HEK293 (cell line): ENCODE data around the gene BRCA1.

Source experiments
- ATF2 ChIP-seq: fragments of 450-650 bp; formaldehyde crosslinking; IDR thresholded peaks from 2 replicates; pipeline ENCODE4 v1.5.1; 2016; ENCODE audit warnings: missing biosample characterization, missing genetic modification characterization, low read depth
- BCL6B ChIP-seq: fragments of 450-650 bp; formaldehyde crosslinking; IDR thresholded peaks from 2 replicates; pipeline ENCODE4 v1.5.1; 2017; ENCODE audit warnings: missing biosample characterization, missing genetic modification characterization
- FEZF1 ChIP-seq: fragments of 450-650 bp; formaldehyde crosslinking; IDR thresholded peaks from 2 replicates; pipeline ENCODE4 v1.5.1; 2016; ENCODE audit warnings: missing biosample characterization, missing genetic modification characterization
- HOXC10 ChIP-seq: sonication (generic); formaldehyde crosslinking; IDR thresholded peaks from 2 replicates; pipeline ENCODE4 v1.8.1; 2023; ENCODE audit warnings: mild to moderate bottlenecking, missing genetic modification reagents
- PRDM2 ChIP-seq: fragments of 450-650 bp; formaldehyde crosslinking; IDR thresholded peaks from 2 replicates; pipeline ENCODE4 v1.5.1; 2016; ENCODE audit warnings: missing biosample characterization, missing genetic modification characterization, borderline replicate concordance
- RBAK ChIP-seq: fragments of 450-650 bp; formaldehyde crosslinking; IDR thresholded peaks from 2 replicates; pipeline ENCODE4 v1.5.1; 2016; ENCODE audit warnings: missing biosample characterization, missing genetic modification characterization
- SCRT2 ChIP-seq: fragments of 450-650 bp; formaldehyde crosslinking; IDR thresholded peaks from 2 replicates; pipeline ENCODE4 v1.5.1; 2016; ENCODE audit warnings: missing biosample characterization, missing genetic modification characterization
- YY1 ChIP-seq: fragments of 450-650 bp; formaldehyde crosslinking; IDR thresholded peaks from 2 replicates; pipeline ENCODE4 v1.5.1; 2018; ENCODE audit warnings: missing biosample characterization, missing genetic modification characterization
- ZBTB1 ChIP-seq: fragments of 450-650 bp; formaldehyde crosslinking; IDR thresholded peaks from 2 replicates; pipeline ENCODE4 v1.5.1; 2016; ENCODE audit warnings: missing biosample characterization, missing genetic modification characterization
- ZFP41 ChIP-seq: fragments of 450-650 bp; formaldehyde crosslinking; IDR thresholded peaks from 2 replicates; pipeline ENCODE4 v1.5.1; 2016; ENCODE audit warnings: missing biosample characterization, missing genetic modification characterization, borderline replicate concordance
- ZFP69B ChIP-seq: fragments of 450-650 bp; formaldehyde crosslinking; IDR thresholded peaks from 2 replicates; pipeline ENCODE4 v1.5.1; 2016; ENCODE audit warnings: missing biosample characterization, missing genetic modification characterization
- ZNF157 ChIP-seq: fragments of 450-650 bp; formaldehyde crosslinking; IDR thresholded peaks from 2 replicates; pipeline ENCODE4 v1.5.1; 2016; ENCODE audit warnings: missing biosample characterization, missing genetic modification characterization
- ZNF214 ChIP-seq: fragments of 450-650 bp; formaldehyde crosslinking; IDR thresholded peaks from 2 replicates; pipeline ENCODE4 v1.5.1; 2017; ENCODE audit warnings: missing biosample characterization, mild to moderate bottlenecking, missing genetic modification characterization, borderline replicate concordance
- ZNF280D ChIP-seq: fragments of 450-650 bp; formaldehyde crosslinking; IDR thresholded peaks from 2 replicates; pipeline ENCODE4 v1.5.1; 2016; ENCODE audit warnings: missing biosample characterization, missing genetic modification characterization
- ZNF324 ChIP-seq: fragments of 450-650 bp; formaldehyde crosslinking; IDR thresholded peaks from 2 replicates; pipeline ENCODE4 v1.5.1; 2016; ENCODE audit warnings: missing biosample characterization, missing genetic modification characterization
- ZNF529 ChIP-seq: fragments of 450-650 bp; formaldehyde crosslinking; IDR thresholded peaks from 2 replicates; pipeline ENCODE4 v1.5.1; 2017; ENCODE audit warnings: missing genetic modification characterization, missing biosample characterization; ENCODE audit not compliant: insufficient replicate concordance
- ZNF560 ChIP-seq: fragments of 450-650 bp; formaldehyde crosslinking; IDR thresholded peaks from 2 replicates; pipeline ENCODE4 v1.5.1; 2017; ENCODE audit warnings: missing biosample characterization, missing genetic modification characterization, borderline replicate concordance
- ZNF692 ChIP-seq: fragments of 450-650 bp; formaldehyde crosslinking; IDR thresholded peaks from 2 replicates; pipeline ENCODE4 v1.5.1; 2016; ENCODE audit warnings: missing biosample characterization, missing genetic modification characterization
- ZNF704 ChIP-seq: fragments of 450-650 bp; formaldehyde crosslinking; IDR thresholded peaks from 2 replicates; pipeline ENCODE4 v1.5.1; 2016; ENCODE audit warnings: missing biosample characterization, missing genetic modification characterization
- ZNF837 ChIP-seq: fragments of 450-650 bp; formaldehyde crosslinking; IDR thresholded peaks from 2 replicates; pipeline ENCODE4 v1.5.1; 2016; ENCODE audit warnings: missing biosample characterization, missing genetic modification characterization
- ZSCAN30 ChIP-seq: fragments of 450-650 bp; IDR thresholded peaks from 2 replicates; pipeline ENCODE4 v1.5.1; 2018; ENCODE audit warnings: missing biosample characterization, mild to moderate bottlenecking, missing genetic modification characterization, moderate library complexity
- ZXDB ChIP-seq: fragments of 450-650 bp; formaldehyde crosslinking; IDR thresholded peaks from 2 replicates; pipeline ENCODE4 v1.5.1; 2016; ENCODE audit warnings: missing biosample characterization, missing genetic modification characterization

BRCA1 gene

GRCh38 chr17:43024407-43025289, 100.5 kb downstream of the BRCA1 start, which contains the start of gene RND2 (continued):
- TF ChIP-seq ATF2 (tag by site-specific recombination) (peak; percentile 98), ZNF529 (tag by site-specific recombination) (no peak), PRDM2 (tag by site-specific recombination) (no peak), ZXDB (tag by site-specific recombination) (peak; percentile 35; the same call in 1 of the 2 replicates), HOXC10 (CRISPR knock-in tag) (no peak), ZNF280D (tag by site-specific recombination) (no peak), ZNF704 (tag by site-specific recombination) (no peak), ZFP41 (tag by site-specific recombination) (no peak), ZBTB1 (no peak), BCL6B (tag by site-specific recombination) (no peak), ZNF157 (tag by site-specific recombination) (no peak), SCRT2 (no peak), FEZF1 (tag by site-specific recombination) (no peak), ZNF560 (no peak), YY1 (tag by site-specific recombination) (0 out of 2 replicates have a peak, but pooled peaks have one; percentile 13), ZNF214 (tag by site-specific recombination) (no peak), ZNF837 (tag by site-specific recombination) (no peak), ZSCAN30 (peak; percentile 76; the same call in 1 of the 2 replicates), RBAK (no peak), ZFP69B (tag by site-specific recombination) (no peak), ZNF324 (tag by site-specific recombination) (peak; percentile 94), ZNF692 (tag by site-specific recombination) (peak; percentile 35; the same call in 1 of the 2 replicates)
